Measurements from ENCODE around the gene FGF1.

Gene FGF1

DNA sequence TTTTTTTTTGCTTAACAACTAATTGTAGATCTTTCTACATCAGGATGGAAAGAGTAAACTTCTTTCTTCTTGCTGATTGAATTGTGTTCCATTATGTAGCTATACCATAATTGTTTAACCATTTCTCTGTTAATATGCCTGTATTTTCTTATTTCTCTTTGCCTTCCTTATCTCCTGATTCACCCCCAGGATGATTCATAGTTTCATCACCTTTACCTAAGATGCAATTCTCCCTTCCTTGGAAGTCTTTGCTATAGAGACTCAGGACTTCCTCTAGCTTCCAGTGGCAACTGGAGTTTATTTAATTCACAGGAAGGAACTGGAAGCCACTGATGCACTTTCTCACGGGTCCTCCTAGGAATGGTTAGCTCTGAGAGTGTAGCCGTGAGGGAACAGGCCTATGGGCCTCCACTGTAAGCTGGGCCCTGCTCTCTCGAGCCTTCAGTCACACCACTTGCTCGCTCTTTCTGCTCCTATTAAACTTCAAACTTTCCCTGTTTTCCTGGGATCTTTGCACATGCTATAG is 83.1 kb downstream of the FGF1 start:
- no peak for DNase-seq (ENCODE audit: low read depth)
- H3K4me3 ChIP-seq (ENCODE audit: low read depth, low read length) = no peak overlapping the region
- TF ChIP-seq, protein P1, sequence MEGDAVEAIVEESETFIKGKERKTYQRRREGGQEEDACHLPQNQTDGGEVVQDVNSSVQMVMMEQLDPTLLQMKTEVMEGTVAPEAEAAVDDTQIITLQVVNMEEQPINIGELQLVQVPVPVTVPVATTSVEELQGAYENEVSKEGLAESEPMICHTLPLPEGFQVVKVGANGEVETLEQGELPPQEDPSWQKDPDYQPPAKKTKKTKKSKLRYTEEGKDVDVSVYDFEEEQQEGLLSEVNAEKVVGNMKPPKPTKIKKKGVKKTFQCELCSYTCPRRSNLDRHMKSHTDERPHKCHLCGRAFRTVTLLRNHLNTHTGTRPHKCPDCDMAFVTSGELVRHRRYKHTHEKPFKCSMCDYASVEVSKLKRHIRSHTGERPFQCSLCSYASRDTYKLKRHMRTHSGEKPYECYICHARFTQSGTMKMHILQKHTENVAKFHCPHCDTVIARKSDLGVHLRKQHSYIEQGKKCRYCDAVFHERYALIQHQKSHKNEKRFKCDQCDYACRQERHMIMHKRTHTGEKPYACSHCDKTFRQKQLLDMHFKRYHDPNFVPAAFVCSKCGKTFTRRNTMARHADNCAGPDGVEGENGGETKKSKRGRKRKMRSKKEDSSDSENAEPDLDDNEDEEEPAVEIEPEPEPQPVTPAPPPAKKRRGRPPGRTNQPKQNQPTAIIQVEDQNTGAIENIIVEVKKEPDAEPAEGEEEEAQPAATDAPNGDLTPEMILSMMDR (IDR thresholded peaks at IDR 0.05; ENCODE audit: control insufficient read depth, extremely low read depth, insufficient read depth) = no peak

DNA sequence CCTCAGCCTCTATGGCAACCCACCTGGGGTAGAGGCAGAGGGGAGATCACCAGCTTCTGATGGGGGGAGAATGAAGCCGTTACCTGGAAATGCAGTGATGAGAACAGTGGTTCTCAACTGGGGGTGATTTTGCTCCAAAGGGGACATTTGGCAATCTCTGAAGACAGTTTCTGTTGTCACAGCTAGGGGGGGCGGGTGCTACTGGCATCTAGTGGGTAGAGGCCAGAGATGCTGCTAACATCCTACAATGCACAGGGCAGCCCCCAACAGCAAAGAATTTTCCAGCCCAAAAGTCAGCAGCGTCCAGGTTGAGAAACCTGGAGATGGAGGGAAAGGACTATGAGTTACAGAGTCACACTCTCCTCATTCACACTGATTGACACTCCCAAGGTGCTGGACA is 84.5 kb downstream of the FGF1 start:
- no peak for DNase-seq (ENCODE audit: low read depth)
- no peak overlapping the region for H3K4me3 ChIP-seq (ENCODE audit: low read depth, low read length)
- TF ChIP-seq, protein P1 (IDR thresholded peaks at IDR 0.05; ENCODE audit: control insufficient read depth, extremely low read depth, insufficient read depth) = no peak

DNA sequence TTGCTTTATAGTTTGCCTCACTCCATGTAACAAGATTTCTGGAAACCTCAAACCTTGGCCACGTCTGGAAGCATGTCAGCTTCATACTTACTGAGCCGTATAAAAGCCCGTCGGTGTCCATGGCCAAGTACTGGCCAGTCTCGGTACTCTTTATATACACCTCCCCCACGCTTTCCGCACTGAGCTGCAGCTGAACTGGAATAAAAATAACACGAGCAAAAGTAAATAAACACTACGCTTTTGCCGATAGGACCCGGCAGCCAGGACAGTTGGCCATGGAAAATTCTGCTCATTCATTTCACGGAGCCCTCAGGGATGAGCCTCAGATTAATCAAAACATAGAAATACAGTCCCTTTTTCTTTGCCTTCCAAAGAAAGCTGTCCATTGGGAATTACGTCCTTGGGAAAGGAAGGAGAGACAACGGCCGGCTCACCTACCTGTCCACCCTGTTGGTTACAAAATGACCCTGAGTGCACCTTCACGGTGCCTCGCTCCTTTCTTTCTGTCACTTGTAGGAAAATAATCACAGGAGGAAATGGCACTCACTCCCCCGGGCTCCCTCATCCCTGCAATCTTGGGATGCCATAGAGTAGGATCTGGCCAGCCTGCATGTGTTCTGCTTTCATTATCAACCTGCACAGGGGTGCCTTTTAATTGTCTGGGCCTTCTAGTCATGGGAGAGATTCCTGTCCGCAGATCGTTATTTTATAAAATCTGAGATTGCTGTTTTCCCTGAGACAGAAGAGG is 85.1 kb downstream of the FGF1 start:
- TF ChIP-seq, protein P1 (IDR thresholded peaks at IDR 0.05; ENCODE audit: control insufficient read depth, extremely low read depth, insufficient read depth) = no peak
- peak overlapping the region; percentile 32 for H3K4me3 ChIP-seq (ENCODE audit: low read depth, low read length)
- peak; percentile 26 for DNase-seq (ENCODE audit: low read depth)

DNA sequence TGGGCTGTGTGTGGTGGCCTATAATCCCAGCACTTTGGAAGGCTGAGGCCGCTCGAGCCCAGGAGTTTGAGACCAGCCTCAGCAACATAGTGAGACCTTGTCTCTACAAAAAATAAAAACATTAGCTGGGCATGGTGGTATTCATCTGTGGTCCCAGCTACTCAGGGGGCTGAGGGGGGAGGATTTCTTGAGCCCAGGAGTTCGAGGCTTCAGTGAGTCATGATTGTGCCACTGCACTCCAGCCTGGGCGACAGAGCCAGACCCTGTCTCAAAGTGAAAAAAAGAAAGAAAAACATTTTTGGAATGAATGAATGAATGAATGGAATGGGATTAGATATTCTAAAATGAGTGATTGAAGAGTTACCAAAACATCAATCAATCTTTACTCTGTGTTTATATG is 85.8 kb downstream of the FGF1 start:
- DNase-seq (ENCODE audit: low read depth) = no peak
- H3K4me3 ChIP-seq (ENCODE audit: low read depth, low read length) = no peak overlapping the region; the same call in 1 of the 2 replicates
- TF ChIP-seq, protein P1 (IDR thresholded peaks at IDR 0.05; ENCODE audit: control insufficient read depth, extremely low read depth, insufficient read depth) = no peak

DNA sequence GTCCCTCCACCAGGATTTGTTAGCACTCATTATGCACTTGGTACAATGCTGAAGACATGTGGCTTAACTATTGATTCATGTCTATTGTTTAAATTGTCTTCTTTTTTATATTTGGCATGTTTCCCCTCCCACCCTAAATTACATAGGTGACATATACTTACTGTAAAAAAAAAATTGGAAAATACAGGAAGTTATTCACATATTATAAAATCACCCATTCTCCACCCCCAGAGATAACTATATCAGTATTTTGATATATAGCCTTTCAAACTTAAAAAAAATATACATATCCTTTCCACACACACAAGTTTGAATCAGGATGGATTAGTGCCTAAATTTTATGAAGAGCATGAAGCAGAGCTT is 87.6 kb downstream of the FGF1 start:
- H3K4me3 ChIP-seq (ENCODE audit: low read depth, low read length) = no peak overlapping the region
- no peak for DNase-seq (ENCODE audit: low read depth)
- TF ChIP-seq, protein P1 (IDR thresholded peaks at IDR 0.05; ENCODE audit: control insufficient read depth, extremely low read depth, insufficient read depth) = no peak

DNA sequence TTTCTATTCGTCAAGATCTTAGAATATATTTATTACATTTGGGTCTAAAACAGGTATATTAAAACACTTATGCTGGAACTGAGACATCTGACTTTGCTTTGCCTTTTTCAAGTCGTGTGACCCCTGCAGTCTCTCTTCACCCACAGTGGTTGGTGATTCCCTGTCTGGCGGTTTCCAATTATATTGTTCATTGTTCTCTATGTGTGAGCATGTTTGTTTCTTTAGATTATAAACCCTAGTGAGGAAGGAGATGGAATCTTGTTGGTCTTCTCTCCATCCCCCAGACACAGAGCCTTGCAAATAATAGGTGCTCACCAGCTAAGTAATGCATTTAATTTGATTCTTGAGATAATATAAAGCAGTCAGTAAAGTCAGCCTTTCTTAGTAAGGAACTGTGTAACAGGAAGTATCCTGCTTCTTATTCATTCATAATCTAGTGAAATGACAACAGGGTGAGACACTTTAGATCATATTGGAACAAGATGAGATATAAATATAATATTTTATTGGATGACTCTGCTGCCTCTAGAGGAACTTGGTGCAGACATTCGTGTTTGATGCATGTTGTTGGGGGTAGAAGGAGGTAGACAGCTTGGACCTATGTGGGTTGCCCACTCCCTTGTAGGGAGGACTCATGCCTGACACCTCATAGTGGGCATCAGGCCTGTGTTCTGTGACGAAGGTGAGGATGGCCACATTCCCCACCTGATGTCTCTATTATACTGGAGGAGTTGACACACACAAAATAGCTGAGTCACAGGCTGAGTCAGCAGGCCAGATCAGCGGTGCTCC is 88.1 kb downstream of the FGF1 start:
- H3K4me3 ChIP-seq (ENCODE audit: low read depth, low read length) = no peak overlapping the region
- peak; percentile 27 for DNase-seq (ENCODE audit: low read depth)
- TF ChIP-seq, protein P1 (IDR thresholded peaks at IDR 0.05; ENCODE audit: control insufficient read depth, extremely low read depth, insufficient read depth) = no peak
